IPS DF 19.7 (cell line): ENCODE measurements around the gene KCTD10.

Experiments used
- DNase-seq: peaks from one replicate; pipeline ENCODE4 v3.0.0-alpha.2; 2013; ENCODE audit warnings: low read depth, low spot score

KCTD10 gene

DNA sequence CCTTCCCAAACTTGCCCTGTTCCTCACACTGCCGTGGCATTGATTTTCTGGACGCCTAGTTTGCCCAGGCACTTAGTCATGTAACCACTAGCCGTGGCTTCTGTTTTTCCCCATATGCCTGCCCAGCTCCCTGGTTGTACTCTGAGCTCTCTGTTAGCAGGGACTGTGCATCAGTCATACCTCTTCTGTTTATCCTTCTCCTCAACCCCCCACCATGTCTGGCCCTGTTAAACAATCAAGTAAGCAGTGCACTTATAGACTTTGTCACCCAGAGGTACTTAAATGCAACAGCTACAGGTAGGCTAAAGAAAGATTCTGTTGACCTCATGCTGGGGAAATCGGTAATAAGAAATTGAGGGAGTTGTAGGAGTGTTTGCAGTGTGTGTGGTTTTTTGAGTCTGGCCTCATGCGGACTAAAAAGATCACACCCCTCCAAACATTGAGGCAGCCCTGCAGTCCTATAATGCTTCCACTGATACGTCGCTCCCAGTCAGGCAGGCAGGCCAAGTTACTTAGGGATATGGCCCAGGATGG is 17.3 kb upstream of the KCTD10 start:
- DNase-seq, result no peak

DNA sequence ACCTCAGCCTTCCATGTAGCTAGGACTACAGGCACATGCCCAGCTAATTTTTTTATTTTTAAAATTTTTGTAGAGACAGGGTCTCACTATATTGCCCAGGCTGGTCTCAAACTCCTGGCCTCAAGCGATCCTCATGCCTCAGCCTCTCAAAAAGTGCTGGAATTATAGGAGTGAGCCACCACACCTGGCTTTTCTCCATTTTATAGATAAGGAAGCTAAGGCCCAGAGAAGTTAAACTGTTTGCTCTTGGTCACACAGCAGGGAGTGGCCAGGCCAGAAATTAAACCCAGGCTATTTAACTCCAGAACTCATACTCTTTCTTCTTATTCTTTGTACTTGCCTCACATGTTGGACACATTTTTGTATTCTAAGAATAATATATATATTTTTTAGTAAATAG is 16.8 kb upstream of the KCTD10 start:
- no peak for DNase-seq

DNA sequence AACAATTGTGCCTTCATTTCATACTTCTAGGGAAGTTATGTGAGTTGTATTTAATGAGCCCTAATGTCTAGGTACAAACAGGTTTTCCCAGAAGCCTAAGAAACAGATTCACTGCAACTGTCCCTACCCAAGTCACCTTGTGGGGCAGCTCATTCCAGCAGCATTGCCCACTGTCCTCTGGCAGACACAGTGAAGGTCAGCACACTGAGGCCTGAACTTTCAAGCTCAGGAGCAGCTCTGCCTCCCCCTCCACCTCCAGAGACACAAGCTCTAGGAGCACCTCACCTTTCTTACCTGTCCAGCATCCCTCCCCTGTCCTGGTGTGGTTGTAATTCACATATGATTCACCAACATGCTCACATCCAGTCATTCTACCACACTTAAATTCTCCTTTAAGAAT is 16.0 kb upstream of the KCTD10 start:
- no peak for DNase-seq

DNA sequence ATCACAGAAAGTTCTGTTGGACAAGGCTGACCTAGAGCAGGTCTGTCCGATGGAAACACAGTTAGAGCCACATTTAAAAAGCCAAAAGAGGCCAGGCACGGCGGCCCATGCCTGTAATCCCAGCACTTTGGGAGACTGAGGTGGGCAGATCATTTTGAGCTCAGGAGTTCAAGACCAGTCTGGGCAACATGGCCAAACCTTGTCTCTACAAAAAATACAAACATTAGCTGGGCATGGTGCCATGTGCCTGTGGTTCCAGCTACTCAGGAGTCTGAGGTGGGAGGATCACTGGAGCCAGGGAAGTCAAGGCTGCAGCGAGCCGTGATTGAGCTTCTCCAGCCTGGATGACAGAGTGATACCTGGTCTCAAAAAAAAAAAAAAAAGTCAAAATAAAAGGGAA is 15.3 kb upstream of the KCTD10 start:
- no peak for DNase-seq

DNA sequence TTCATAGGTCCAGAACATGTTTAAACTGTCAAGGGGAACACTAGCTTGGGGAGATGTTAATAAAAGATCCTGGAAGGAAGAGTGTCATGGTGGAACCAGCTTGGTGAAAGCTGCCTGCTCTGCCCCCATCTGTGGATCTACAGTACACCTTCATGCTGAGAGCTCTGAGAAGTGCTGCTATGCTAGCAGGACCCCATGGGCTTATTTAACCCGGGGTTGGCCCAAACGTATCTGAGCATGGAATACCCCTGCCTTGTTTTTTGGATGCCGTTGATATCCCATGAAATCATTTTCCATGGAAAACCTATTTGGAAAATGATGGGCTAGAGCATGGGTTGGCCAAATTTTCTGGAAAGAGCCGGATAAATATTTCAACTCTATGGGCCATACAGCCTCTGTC is 14.6 kb upstream of the KCTD10 start:
- no peak for DNase-seq

DNA sequence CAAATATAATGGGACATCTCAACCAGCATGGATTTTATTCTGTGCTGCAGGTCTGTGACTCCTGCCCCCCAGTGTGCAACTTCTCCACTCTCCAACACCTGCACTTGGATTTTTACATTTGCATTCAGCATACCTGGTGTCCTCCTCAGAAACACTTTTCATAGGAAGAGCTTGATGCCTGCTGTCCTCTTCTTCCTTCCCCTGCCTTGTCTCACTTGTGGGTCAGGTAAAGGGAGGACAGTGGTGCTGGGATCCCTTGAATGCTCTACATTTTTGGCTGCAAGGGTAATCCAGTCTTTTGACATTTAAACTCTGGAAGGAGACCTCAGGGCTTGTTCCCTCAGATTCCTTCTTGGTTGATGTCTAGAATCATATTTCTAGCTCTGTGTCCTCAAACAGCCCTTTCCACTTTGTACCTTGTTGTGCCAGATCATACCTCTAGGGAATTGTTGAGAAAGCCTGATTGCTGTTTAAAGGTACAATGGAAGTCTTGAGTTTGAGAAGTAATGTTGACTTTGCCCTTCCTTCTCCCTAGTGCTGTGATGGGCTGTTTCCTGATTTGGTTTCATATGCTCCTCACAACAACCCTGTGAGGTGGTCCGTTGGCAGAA is 13.0 kb upstream of the KCTD10 start:
- no peak for DNase-seq

DNA sequence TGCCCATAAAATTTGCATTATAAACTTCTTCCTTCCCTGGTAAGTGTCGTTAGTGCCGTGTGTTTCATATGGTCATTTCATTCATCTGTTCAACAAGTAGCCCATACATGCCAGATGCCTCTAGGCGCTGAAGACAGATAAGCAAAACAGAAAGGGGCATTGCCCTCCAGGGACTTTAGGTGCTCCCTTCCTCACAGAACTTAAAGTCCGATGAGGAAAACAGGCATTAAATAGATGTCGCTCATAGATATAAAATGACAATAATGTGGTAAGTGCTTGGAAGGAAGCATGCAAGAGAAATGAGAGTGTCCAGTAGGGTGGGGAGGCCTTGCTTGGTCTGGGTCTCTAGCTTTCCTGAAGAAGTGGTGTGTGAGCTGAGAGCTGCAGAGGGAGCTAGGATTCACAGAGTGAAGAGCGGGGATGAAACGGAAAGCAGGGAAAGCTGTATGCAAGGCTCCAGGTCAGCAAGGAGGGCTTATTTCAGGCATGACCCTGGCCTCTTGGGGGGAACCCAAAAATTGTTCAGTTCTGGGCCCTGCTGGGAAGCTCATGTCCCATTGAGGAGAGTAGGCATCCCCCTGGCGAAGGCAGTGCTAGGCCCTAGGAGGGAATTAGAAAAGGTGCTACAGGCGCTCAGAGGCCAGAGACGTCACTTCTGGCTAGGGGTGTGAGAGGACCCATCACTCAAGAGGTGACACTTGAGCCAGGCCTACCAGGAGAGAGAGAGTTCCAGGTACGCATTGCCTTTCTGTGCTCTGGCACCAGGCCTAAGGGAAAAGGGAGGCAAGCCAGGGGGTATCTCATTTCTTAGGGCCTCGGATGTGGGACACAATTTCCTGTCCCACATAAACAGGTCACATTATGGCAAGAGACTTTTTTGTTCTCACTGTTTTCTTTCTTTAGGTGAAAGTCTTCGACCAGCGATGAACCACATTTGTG is 12.2 kb upstream of the KCTD10 start:
- DNase-seq, result no peak

DNA sequence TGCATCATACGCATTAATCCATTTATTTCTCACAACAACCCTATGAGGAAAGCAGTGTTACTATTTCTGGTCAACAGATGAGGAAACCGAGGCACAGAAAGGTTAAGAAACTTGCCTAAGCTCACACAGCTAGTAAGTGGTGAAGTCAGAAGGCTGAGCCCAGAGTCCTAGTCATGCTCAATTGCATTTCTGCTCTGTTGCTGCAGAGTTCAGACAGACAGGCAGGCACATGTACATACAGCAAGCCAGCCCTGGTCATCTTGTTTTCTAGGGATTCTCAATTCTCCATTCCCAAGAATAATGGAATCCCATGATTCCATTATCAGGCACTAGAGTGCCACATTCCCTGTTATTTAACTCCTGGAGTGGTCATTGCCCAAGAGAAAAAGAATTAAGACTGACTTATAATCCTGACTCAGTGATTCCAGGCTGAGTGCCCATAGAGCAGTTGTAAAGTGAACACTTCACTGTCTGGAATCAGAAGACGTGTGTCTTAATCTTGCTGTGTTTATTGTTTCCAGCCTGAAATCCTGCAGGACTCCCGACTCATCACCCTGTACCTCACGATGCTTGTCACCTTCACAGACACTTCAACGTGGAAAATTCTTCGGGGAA is 11.1 kb upstream of the KCTD10 start:
- no peak for DNase-seq

DNA sequence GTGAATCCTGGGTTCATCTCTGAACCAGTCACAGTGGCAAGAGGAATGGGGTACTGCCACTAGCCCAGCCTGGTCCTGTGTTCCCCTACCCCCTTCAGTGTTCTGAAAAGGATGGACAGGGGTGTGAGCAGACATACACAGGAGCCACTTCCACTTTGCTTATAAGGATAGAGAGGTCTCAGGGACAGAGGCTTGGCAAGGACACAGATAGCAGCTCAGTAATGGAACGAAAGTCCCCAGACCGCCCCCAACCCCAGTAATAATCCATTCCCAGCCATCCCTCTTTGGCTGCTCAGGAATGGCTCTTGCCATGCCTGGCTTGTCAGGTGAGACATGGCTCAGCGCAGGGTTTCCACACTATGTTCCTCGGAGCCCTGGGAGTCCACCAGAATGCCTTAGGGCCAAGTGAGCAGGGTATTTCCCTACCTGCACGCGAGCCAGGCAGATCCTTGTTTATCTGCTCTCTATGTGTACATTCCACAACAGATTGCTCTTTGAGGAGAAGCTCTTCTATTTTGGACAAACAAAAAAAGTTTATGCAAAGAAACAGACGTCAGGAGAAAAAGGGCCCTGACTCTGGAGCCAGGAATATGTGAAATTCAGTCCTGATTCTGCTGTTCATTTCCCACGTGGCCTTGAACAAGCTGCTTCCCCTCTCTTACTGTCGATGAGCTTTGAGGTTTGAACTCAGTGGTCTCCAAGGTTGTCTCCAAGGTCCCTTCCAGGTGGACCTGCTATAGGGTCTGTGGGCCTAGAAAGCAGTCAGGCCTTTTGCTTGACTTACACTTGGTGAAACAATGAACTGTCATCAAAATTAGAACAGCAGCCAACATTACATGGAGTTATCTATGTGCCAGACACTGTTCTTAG is 10.3 kb upstream of the KCTD10 start:
- DNase-seq, result no peak

DNA sequence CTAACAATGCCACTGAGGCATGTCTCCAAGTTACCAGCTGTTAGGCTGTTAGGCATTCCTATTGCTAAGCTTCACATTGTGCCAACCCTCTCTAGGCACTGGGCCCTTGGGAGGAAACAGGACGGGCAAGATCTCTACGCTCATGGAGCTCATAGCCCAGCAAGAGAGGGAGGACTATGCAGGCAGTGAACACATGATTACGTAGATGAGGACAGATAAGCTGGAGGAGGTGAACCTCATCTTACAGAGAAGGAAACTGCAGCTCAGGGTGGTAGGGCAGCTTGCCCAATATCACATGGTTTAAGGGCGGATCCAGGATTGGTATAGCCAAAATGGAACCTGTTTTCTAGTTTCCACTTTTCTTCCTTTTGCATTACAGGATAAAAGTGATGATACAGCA is 8.1 kb upstream of the KCTD10 start:
- DNase-seq, result no peak

DNA sequence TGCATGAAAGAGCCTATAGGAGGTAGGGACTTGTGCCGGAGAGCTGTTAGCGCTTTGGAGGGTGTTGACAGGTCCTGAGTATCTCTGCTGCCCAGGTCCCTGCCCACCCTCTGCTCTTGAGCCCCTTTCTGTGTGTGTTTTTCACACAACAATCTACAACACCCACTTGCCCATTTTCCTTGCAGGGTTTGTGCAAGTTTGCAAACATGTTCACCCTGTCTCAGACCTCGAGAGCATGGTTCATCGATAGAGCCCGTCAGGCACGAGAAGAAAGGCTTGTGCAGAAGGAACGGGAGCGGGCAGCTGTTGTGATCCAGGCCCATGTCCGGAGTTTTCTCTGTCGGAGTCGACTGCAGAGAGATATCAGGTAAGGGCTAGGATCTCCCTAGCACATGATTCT is 6.2 kb upstream of the KCTD10 start:
- DNase-seq, result no peak

DNA sequence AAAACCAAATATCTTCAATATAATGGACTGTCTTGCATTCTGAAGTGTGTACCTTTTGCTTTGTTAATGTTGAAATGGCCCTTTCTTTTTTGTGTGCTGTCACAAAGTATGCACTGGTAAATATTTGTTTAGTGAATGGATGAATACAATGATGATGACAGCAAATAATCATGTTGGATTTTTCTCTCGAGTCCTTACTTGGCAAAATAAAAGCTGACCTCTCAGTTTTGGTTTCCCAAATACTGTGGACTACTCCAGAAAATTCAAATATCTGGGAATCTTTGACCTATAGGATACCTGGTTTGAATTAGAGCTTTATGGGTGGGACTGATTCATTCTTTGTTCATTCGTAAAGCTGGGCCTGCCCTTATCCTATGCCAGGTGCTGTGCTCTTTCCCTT is 5.8 kb upstream of the KCTD10 start:
- no peak for DNase-seq

DNA sequence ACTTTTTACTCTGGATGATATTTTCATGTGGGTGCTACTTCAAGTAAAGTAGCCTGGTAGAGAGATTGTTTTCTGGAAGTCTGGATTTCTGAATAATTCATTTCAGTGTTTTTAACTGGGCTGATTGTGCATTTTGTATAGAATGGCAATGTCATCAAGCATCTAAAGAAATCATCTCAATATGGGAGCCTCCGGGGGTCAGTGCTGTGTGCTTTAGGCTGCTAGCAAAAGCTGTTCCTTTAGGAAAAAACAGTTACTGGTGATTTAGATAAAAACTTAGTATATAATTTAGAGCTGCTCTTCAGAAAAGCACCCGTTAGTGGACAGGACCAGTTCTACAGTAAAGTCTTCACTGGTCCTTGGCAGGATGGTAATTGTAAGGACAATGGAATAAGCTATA is 5.4 kb upstream of the KCTD10 start:
- DNase-seq, result no peak

DNA sequence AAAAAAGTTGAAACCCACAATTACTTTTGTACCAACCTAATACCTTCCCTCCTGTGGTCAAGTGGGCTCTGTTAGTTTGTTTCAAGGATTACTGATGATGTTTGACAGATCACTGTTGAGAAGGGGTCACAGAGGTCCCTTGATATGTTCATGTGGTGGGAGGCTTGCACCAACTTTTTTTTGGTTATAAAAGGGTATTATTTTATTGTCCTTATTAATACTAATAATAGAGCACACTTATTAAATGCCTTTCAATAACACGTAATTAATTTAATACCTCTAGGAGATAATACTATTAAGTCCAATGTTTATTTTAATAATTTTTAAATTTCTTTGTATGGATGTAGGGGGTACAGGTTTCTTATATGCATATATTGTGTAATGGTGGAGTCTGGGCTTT is 4.8 kb upstream of the KCTD10 start:
- no peak for DNase-seq

DNA sequence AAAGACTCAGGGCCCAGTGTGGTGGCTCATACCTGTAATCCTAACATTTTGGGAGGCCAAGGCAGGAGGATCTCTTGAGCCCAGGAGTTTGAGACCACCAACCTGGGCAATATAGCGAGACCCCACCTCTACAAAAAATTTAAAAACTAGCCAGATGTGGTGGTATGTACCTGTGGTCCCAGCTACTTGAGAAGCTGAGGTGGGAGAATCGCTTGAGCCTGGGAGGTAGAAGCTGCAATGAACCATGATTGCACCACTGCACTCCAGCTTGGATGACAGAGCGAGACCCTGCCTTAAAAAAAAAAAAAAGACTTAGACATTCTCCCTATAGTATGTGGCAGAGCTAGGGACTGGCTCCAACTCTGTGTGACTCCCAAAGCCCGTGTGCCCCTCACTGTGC is 3.3 kb upstream of the KCTD10 start:
- no peak for DNase-seq

DNA sequence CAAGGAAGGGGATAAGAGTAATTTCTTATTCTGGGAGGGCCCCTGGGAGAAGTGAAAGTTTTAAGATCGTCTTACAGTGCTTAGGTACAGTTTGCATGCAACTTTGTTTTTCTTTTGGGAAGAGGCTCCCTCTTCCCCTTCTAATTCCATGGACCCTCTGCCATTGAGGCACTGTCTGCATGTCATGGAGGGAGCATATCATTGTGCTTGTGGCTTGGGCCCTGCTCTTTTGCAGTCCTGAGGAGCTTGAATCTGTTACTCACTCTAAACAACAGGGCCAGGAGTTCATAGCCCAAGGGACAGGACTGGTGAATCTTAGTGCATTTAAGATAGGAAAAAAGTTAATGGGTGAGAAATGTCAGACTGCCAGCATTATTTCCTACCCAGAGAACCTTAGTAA is 2.7 kb upstream of the KCTD10 start:
- no peak for DNase-seq

DNA sequence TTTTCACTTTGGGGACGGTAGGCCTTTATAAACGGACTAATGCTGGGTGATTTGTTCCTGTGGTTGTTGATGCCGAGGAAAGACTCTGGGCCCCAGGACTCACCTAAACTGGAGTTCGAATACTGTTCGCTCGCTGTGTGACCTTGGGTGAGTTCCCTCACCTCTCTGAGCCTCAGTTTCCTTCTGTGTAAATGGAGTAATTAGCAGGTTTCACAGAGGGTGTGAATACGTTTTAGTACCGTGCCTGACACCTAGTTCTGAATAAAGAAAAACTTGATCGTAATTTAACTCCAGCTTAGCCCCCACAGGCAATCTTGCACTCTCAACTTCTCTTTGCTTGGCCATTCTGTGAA is 839 bp upstream of the KCTD10 start:
- no peak for DNase-seq

DNA sequence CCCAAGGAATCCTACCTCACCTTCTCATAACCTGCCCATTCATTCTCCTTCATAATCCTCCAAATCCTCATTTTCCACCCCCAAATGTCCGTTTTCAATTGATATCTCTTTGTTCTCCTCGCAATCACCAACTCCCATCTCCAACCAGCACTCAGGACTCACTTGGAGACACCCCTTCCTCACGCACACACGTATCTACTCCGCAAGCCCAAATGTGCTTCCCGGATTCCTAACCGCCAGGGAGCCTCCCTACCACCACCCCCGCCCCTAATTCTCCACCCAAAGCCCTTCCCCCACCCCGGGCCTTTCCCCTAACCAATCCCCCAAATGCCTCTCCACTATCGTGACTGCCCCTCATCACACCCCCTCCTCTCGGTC is 304 bp downstream of the KCTD10 start:
- DNase-seq, result no peak

DNA sequence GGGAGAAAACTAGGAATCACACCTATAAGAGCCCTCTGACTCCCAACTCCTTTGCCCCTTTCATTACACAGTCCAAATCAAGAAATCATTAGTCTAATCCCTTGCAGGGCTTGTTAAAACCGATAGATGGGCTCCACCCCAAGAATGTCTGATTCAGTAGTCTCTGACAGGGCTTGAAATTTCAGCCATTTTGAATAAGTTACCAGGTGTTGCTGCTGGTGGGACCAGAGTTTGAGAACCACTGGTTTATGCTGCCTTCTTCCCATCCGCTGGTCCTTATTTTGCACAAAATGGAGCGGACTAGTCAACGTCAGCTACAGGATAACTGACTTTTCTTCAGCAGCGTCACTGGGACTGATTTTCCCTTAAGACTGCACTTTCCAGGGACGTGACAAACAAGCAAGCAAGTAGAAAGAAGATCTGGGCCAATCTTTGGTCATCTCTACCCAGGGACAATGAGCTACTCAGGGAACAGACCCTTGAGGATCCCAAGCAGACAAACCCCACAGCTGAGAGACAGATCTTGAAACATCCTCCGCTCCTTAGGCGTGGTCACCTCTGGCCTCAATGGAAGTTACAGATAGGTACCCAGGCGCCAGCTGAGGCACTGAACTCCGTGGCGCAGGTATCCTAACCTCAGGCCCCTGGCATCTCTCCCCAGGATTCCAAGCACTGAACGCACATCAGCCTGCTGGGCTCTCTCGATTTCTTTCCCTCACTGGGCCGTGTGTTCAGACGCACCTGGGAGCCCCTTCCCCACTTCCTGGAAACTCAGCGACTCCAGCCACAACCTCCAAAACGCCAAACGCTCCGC is 900 bp downstream of the KCTD10 start:
- DNase-seq, result no peak

DNA sequence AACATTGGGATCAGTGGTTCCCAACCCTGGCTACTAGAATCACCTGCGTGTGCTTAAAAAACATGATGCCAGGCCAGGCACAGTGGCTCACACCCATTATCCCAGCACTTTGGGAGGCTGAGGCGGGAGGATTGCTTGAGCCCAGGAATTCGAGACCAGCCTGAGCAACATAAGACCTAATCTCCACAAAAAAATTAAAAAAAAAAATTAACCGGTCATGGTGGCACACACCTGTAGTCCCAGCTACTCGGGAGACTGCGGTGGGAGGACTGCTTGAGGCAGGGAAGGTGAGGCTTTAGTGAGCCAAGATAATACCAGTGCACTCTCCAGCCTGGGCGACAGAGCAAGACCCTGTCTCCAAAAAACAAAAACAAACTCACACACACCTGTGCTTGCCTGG is 2.0 kb downstream of the KCTD10 start:
- no peak for DNase-seq
